HEK293 (cell line): ENCODE measurements around the gene GOLGA6L26.
"Not testable (repeated sequence)": the region's sequence is repeated elsewhere in the genome, so short reads cannot be mapped to it uniquely, and the experiment has no call there.

ENCODE experiments used
- CTCF ChIA-PET: fragments of 350-600 bp; formaldehyde crosslinking; extraction: SDS; loops from one replicate; lab custom pipeline; 2021; ENCODE audit warnings: antibody characterized with exemption; lab: Yijun Ruan, JAX
- POLR2A ChIA-PET: fragments of 300-600 bp; formaldehyde crosslinking; extraction: SDS; loops from one replicate; lab custom pipeline; 2020; ENCODE audit warnings: antibody characterized with exemption, inconsistent platforms; lab: Yijun Ruan, JAX
- H3K27ac ChIP-seq: fragments of 200-500 bp; sonication (Bioruptor generic); 2 replicates; pipeline ENCODE4 v1.5.1; 2014; ENCODE audit warnings: low read depth, low read length, control low read depth, inconsistent platforms; ENCODE audit errors: extremely low read depth
- H3K36me3 ChIP-seq, 2 experiments: fragments of 200-500 bp in 1 of 2; sonication (Bioruptor generic) in 1 of 2; 1 replicate in 1 of 2; 2 replicates in 1 of 2; pipeline ENCODE4 v1.5.1; 2014 to 2017; ENCODE audit warnings: inconsistent platforms in 2 of 2, low read length in 2 of 2; ENCODE audit not compliant: control insufficient read depth in 2 of 2, insufficient read depth in 1 of 2
- H3K4me1 ChIP-seq: fragments of 200-500 bp; sonication (Bioruptor generic); 2 replicates; pipeline ENCODE4 v1.5.1; 2014; ENCODE audit warnings: mild to moderate bottlenecking, low read length, inconsistent platforms; ENCODE audit not compliant: control insufficient read depth, insufficient read depth
- H3K4me3 ChIP-seq: 2 replicates; pipeline ENCODE4 v1.5.1; 2011; ENCODE audit warnings: low read depth, mild to moderate bottlenecking, control low read depth, low read length, moderate library complexity
- H3K9me3 ChIP-seq: fragments of 200-500 bp; sonication (Bioruptor generic); 2 replicates; pipeline ENCODE4 v1.5.1; 2014; ENCODE audit warnings: low read depth, low read length, inconsistent platforms; ENCODE audit not compliant: control insufficient read depth, insufficient read depth
- BCL11A ChIP-seq: fragments of 450-650 bp; formaldehyde crosslinking; IDR thresholded peaks from 2 replicates; pipeline ENCODE4 v1.5.1; 2016; ENCODE audit warnings: low read depth, missing biosample characterization, missing genetic modification characterization
- BCL6B ChIP-seq: fragments of 450-650 bp; formaldehyde crosslinking; IDR thresholded peaks from 2 replicates; pipeline ENCODE4 v1.5.1; 2017; ENCODE audit warnings: missing biosample characterization, missing genetic modification characterization
- GFI1B ChIP-seq: fragments of 450-650 bp; formaldehyde crosslinking; IDR thresholded peaks from 2 replicates; pipeline ENCODE4 v1.5.1; 2016; ENCODE audit warnings: missing biosample characterization, missing genetic modification characterization
- GLIS1 ChIP-seq: fragments of 450-650 bp; formaldehyde crosslinking; IDR thresholded peaks from 2 replicates; pipeline ENCODE4 v1.5.1; 2016; ENCODE audit warnings: missing biosample characterization, missing genetic modification characterization
- INSM2 ChIP-seq: fragments of 450-650 bp; formaldehyde crosslinking; IDR thresholded peaks from 2 replicates; pipeline ENCODE4 v1.5.1; 2016; ENCODE audit warnings: missing biosample characterization, missing genetic modification characterization
- SCRT2 ChIP-seq: fragments of 450-650 bp; formaldehyde crosslinking; IDR thresholded peaks from 2 replicates; pipeline ENCODE4 v1.5.1; 2016; ENCODE audit warnings: missing biosample characterization, missing genetic modification characterization
- SP3 ChIP-seq: fragments of 450-650 bp; formaldehyde crosslinking; IDR thresholded peaks from 2 replicates; pipeline ENCODE4 v1.5.1; 2016; ENCODE audit warnings: missing biosample characterization, missing genetic modification characterization
- ZBTB26 ChIP-seq: fragments of 450-650 bp; formaldehyde crosslinking; optimal IDR thresholded peaks from 2 replicates; pipeline ENCODE3; 2016; ENCODE audit warnings: missing biosample characterization, mild to moderate bottlenecking, missing genetic modification characterization
- ZBTB49 ChIP-seq: fragments of 450-650 bp; formaldehyde crosslinking; IDR thresholded peaks from 2 replicates; pipeline ENCODE4 v1.5.1; 2016; ENCODE audit warnings: missing biosample characterization, missing genetic modification characterization, low read depth
- ZFP37 ChIP-seq: fragments of 450-650 bp; formaldehyde crosslinking; IDR thresholded peaks from 2 replicates; pipeline ENCODE4 v1.5.1; 2016; ENCODE audit warnings: missing biosample characterization, missing genetic modification characterization
- ZNF2 ChIP-seq: fragments of 450-650 bp; formaldehyde crosslinking; IDR thresholded peaks from 2 replicates; pipeline ENCODE4 v1.5.1; 2016; ENCODE audit warnings: missing biosample characterization, missing genetic modification characterization
- ZNF223 ChIP-seq: fragments of 450-650 bp; formaldehyde crosslinking; IDR thresholded peaks from 2 replicates; pipeline ENCODE4 v1.5.1; 2016; ENCODE audit warnings: missing biosample characterization, missing genetic modification characterization
- ZNF266 ChIP-seq: fragments of 450-650 bp; formaldehyde crosslinking; IDR thresholded peaks from 2 replicates; pipeline ENCODE4 v1.5.1; 2016; ENCODE audit warnings: missing biosample characterization, missing genetic modification characterization, low read depth
- ZNF341 ChIP-seq: fragments of 450-650 bp; formaldehyde crosslinking; IDR thresholded peaks from 2 replicates; pipeline ENCODE4; 2016; ENCODE audit warnings: low read depth, missing biosample characterization, missing genetic modification characterization
- ZNF354C ChIP-seq: fragments of 450-650 bp; formaldehyde crosslinking; IDR thresholded peaks from 2 replicates; pipeline ENCODE4 v1.5.1; 2016; ENCODE audit warnings: missing biosample characterization, missing genetic modification characterization, low read depth, borderline replicate concordance
- ZNF423 ChIP-seq: fragments of 450-650 bp; formaldehyde crosslinking; IDR thresholded peaks from 2 replicates; pipeline ENCODE4 v1.5.1; 2016; ENCODE audit warnings: missing biosample characterization, missing genetic modification characterization
- ZNF529 ChIP-seq: fragments of 450-650 bp; formaldehyde crosslinking; IDR thresholded peaks from 2 replicates; pipeline ENCODE4 v1.5.1; 2017; ENCODE audit warnings: missing genetic modification characterization, missing biosample characterization; ENCODE audit not compliant: insufficient replicate concordance
- ZNF639 ChIP-seq: fragments of 450-650 bp; formaldehyde crosslinking; IDR thresholded peaks from 2 replicates; pipeline ENCODE4 v1.5.1; 2016; ENCODE audit warnings: missing biosample characterization, missing genetic modification characterization
- ZNF658 ChIP-seq: fragments of 450-650 bp; formaldehyde crosslinking; IDR thresholded peaks from 2 replicates; pipeline ENCODE4; 2016; ENCODE audit warnings: missing biosample characterization, missing genetic modification characterization
- ZNF76 ChIP-seq: fragments of 450-650 bp; formaldehyde crosslinking; IDR thresholded peaks from 2 replicates; pipeline ENCODE4; 2016; ENCODE audit warnings: low read depth, missing biosample characterization, missing genetic modification characterization, borderline replicate concordance
- ZNF791 ChIP-seq: fragments of 450-650 bp; formaldehyde crosslinking; IDR thresholded peaks from 2 replicates; pipeline ENCODE4 v1.5.1; 2016; ENCODE audit warnings: missing biosample characterization, missing genetic modification characterization
- ZSCAN16 ChIP-seq: fragments of 450-650 bp; formaldehyde crosslinking; IDR thresholded peaks from 2 replicates; pipeline ENCODE4 v1.5.1; 2016; ENCODE audit warnings: missing biosample characterization, missing genetic modification characterization
- TF ChIP-seq, protein P1 (sequence below): fragments of 450-650 bp; IDR thresholded peaks from 2 replicates; pipeline ENCODE4 v1.5.1; 2018; ENCODE audit warnings: missing biosample characterization, missing genetic modification characterization

GOLGA6L26 gene

GRCh38 chr15:23372284-23372683 lies 38.3 kb upstream of the GOLGA6L26 start (continued):
- TF ChIP-seq, protein P1, sequence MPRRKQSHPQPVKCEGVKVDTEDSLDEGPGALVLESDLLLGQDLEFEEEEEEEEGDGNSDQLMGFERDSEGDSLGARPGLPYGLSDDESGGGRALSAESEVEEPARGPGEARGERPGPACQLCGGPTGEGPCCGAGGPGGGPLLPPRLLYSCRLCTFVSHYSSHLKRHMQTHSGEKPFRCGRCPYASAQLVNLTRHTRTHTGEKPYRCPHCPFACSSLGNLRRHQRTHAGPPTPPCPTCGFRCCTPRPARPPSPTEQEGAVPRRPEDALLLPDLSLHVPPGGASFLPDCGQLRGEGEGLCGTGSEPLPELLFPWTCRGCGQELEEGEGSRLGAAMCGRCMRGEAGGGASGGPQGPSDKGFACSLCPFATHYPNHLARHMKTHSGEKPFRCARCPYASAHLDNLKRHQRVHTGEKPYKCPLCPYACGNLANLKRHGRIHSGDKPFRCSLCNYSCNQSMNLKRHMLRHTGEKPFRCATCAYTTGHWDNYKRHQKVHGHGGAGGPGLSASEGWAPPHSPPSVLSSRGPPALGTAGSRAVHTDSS (tag by site-specific recombination) = no peak
- TF ChIP-seq ZSCAN16 (no peak), ZNF76 (tag by site-specific recombination) (no peak), ZFP37 (tag by site-specific recombination) (no peak), ZNF223 (tag by site-specific recombination) (no peak), ZBTB26 (tag by site-specific recombination) (no peak), GLIS1 (no peak), INSM2 (tag by site-specific recombination) (no peak), ZNF423 (no peak), BCL6B (tag by site-specific recombination) (no peak), ZNF354C (no peak), ZNF341 (tag by site-specific recombination) (no peak), SCRT2 (tag by site-specific recombination) (no peak)

GRCh38 chr15:23371868-23372267 lies 37.9 kb upstream of the GOLGA6L26 start:
- H3K27ac ChIP-seq, POLR2A ChIA-PET, H3K4me3 ChIP-seq, H3K9me3 ChIP-seq, CTCF ChIA-PET, H3K36me3 ChIP-seq, H3K4me1 ChIP-seq: not testable (repeated sequence)

DNA sequence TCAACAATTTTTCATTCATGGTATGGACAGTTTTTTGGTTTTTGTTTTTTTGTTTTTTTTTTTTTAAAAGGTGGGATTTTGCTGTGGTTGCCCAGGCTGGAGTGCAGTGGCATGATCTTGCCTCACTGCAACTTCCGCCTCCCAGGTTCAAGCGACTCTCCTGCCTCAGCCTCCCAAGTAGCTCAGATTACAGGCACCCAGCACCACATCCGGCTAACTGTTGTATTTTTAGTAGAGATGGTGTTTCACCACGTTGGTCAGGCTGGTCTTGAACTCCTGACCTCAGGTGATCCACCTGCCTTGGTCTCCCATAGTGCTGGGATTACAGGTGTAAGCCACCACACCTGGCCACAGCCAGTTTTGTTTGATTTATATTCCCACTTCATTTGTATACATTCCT lies 37.1 kb upstream of the GOLGA6L26 start:
- H3K36me3 ChIP-seq, CTCF ChIA-PET, H3K9me3 ChIP-seq, POLR2A ChIA-PET, H3K27ac ChIP-seq, H3K4me3 ChIP-seq, H3K4me1 ChIP-seq: not testable (repeated sequence)

GRCh38 chr15:23370578-23370977 lies 36.6 kb upstream of the GOLGA6L26 start:
- H3K27ac ChIP-seq = no peak overlapping the region
- CTCF ChIA-PET = no interaction called here
- H3K9me3 ChIP-seq = no peaks in the 10 kb centered on the region
- POLR2A ChIA-PET = no interaction called here
- H3K4me3 ChIP-seq = no peak overlapping the region
- no peaks in the 10 kb centered on the region for H3K36me3 ChIP-seq
- no peaks in the 10 kb centered on the region for H3K4me1 ChIP-seq
- TF ChIP-seq SP3 (tag by site-specific recombination) = no peak
- no peak for TF ChIP-seq ZNF639
- no peak for TF ChIP-seq GFI1B (tag by site-specific recombination)
- TF ChIP-seq ZNF266 (tag by site-specific recombination) = no peak
- no peak for TF ChIP-seq ZNF2
- TF ChIP-seq ZNF529 = no peak
- TF ChIP-seq ZNF791 (tag by site-specific recombination) = no peak
- no peak for TF ChIP-seq ZBTB49 (tag by site-specific recombination)
- no peak for TF ChIP-seq ZNF658 (tag by site-specific recombination)
- TF ChIP-seq BCL11A (tag by site-specific recombination) = no peak
